Lung (tissue), 12 donors: Measurements from ENCODE around the gene EEF2. TPM values are rescaled to one million over a fixed set of nuclear protein-coding genes. Genes with fewer than 3 reads are reported as not detected.

Experiments used
- ATAC-seq: fragments of 200-7000 bp; cut with Tn5 transposase; one replicate; pipeline ENCODE4 v1.9.1; 2020; ENCODE audit warnings: moderate number of reproducible peaks; ENCODE audit not compliant: insufficient read depth, low FRiP score
- DNase-seq, 3 donors: peaks; one replicate each; pipeline ENCODE4 v3.0.0-alpha.2; 2013 to 2017
- H3K27ac ChIP-seq, 2 donors: one replicate each; pipeline ENCODE4 v1.5.1; 2013; ENCODE audit warnings: mild to moderate bottlenecking in 2 of 2, moderate library complexity in 2 of 2, control low read depth in 1 of 2, inconsistent platforms in 1 of 2, low read depth in 1 of 2, low read length in 1 of 2
- H3K27me3 ChIP-seq, 3 donors: one replicate each; pipeline ENCODE4 v1.5.1; 2013; ENCODE audit warnings: low read length in 2 of 3; ENCODE audit not compliant: control insufficient read depth in 3 of 3, insufficient read depth in 3 of 3
- H3K36me3 ChIP-seq, 4 donors: one replicate each; pipeline ENCODE4 v1.5.1; 2013; ENCODE audit warnings: low read length in 4 of 4, mild to moderate bottlenecking in 1 of 4, moderate library complexity in 1 of 4; ENCODE audit not compliant: control insufficient read depth in 4 of 4, insufficient read depth in 4 of 4
- H3K4me1 ChIP-seq, 5 donors: one replicate each; pipeline ENCODE4 v1.5.1; 2013; ENCODE audit warnings: low read length in 5 of 5, mild to moderate bottlenecking in 2 of 5, moderate library complexity in 1 of 5; ENCODE audit not compliant: control insufficient read depth in 5 of 5, insufficient read depth in 5 of 5
- H3K4me3 ChIP-seq: one replicate; pipeline ENCODE4 v1.5.1; 2013; ENCODE audit warnings: mild to moderate bottlenecking, control low read depth, moderate library complexity
- H3K9ac ChIP-seq, 2 donors: one replicate each; pipeline ENCODE4 v1.5.1; 2013; ENCODE audit warnings: low read length in 2 of 2, control low read depth in 1 of 2; ENCODE audit not compliant: insufficient read depth in 1 of 2
- H3K9me3 ChIP-seq, 4 donors: one replicate each; pipeline ENCODE4 v1.5.1; 2013; ENCODE audit warnings: low read length in 3 of 4, mild to moderate bottlenecking in 1 of 4, moderate library complexity in 1 of 4; ENCODE audit not compliant: control insufficient read depth in 4 of 4, insufficient read depth in 3 of 4
- CTCF ChIP-seq: IDR thresholded peaks from 2 replicates; pipeline ENCODE4 v1.5.1; 2012; ENCODE audit warnings: mild to moderate bottlenecking; ENCODE audit errors: control extremely low read depth, extremely low read depth
- WGBS, 2 donors: extraction: QIAGEN DNeasy Blood & Tissue Kit; methylation state at CpG; one replicate each; pipeline ENCODE4 v1.1.7; 2013; 5-methylcytosine and 5-hydroxymethylcytosine counted together
- polyA plus RNA-seq, 2 donors: library from polyadenylated mRNA; stranded (reverse); fragments of 200-250 nt; gene quantifications; one replicate each; pipeline ENCODE4 v1.2.1, GENCODE V29; 2013
- total RNA-seq, 2 donors: library from RNA; depleted of rRNA in 1 of 2; stranded (reverse); fragments of >200 nt in 1 of 2; gene quantifications; one replicate each; pipeline ENCODE4 v1.2.1, GENCODE V29; 2014 to 2021
- donor health status: control.
- donor health status: control.
- donor health status: Bipolar disorder and iron deficiency.
- donor health status: healthy.
- donor health status: DM: yes; HTN: yes; CAD: no.

EEF2 gene
- total and polyA plus RNA-seq, 4 donors: 994 to 1,934 (median 1,345) TPM

GRCh38 chr19:4028334-4029246 is 43.3 kb upstream of the EEF2 start:
- 95 to 96% methylated on average over 47 to 48 of the region's 48 CpGs for WGBS, 2 donors
- no peaks in the 10 kb centered on the region for H3K9me3 ChIP-seq
- no peak overlapping the region for H3K9ac ChIP-seq
- no peaks in the 10 kb centered on the region for H3K27me3 ChIP-seq
- no peak overlapping the region for H3K27ac ChIP-seq
- H3K4me1 ChIP-seq: peaks cover 0 to under 1% (median 0%) of the 10 kb centered on the region in 5 donors
- no peak overlapping the region for H3K4me3 ChIP-seq
- no peak for ATAC-seq
- peaks cover 1 to 58% (median 3%) of the 10 kb centered on the region in 4 donors for H3K36me3 ChIP-seq
- no peak for TF ChIP-seq CTCF
- DNase-seq: no peak

GRCh38 chr19:4027146-4027545 is 41.9 kb upstream of the EEF2 start:
- Histone ChIP-seq H3K9ac (no peak overlapping the region), H3K36me3 (peaks cover 0 to 46% (median 2%) of the 10 kb centered on the region in 4 donors), H3K4me1 (peaks cover 0 to 4% (median 0%) of the 10 kb centered on the region in 5 donors), H3K4me3 (no peak overlapping the region), H3K9me3 (no peaks in the 10 kb centered on the region), H3K27me3 (no peaks in the 10 kb centered on the region), H3K27ac (no peak overlapping the region)
- DNase-seq: no peak
- ATAC-seq: no peak
- 94 to 95% methylated on average over 16 of the region's 16 CpGs for WGBS, 2 donors
- no peak for TF ChIP-seq CTCF

GRCh38 chr19:4025317-4025716 is 40.1 kb upstream of the EEF2 start:
- Histone ChIP-seq H3K4me3 (no peak overlapping the region), H3K9me3 (peaks cover 0 to 4% (median 0%) of the 10 kb centered on the region in 4 donors), H3K27ac (no peak overlapping the region), H3K27me3 (no peaks in the 10 kb centered on the region), H3K4me1 (peaks cover 0 to 4% (median 0%) of the 10 kb centered on the region in 5 donors), H3K36me3 (peaks cover 3 to 33% (median 10%) of the 10 kb centered on the region in 4 donors), H3K9ac (no peak overlapping the region)
- WGBS, 2 donors: 70 to 75% methylated on average over 11 of the region's 11 CpGs
- no peak for TF ChIP-seq CTCF
- DNase-seq: no peak
- ATAC-seq: no peak
